Stimulated activated naive CD8-positive, alpha-beta T cell treated with anti-CD3 and anti-CD28 coated beads, Interleukin-15, Interleukin-2, amounts not matched to agents 100 ng/mL and 50 ng/mL, for 24 hours (primary cell): ENCODE results near the gene TMEM245.

Experiments
- H3K27ac Mint-ChIP-seq: one replicate; pipeline ENCODE4 v1.8.0; 2021; ENCODE audit warnings: mild to moderate bottlenecking, mixed read lengths
- H3K27me3 Mint-ChIP-seq: one replicate; pipeline ENCODE4 v1.8.0; 2021; ENCODE audit warnings: mixed read lengths
- H3K36me3 Mint-ChIP-seq: one replicate; pipeline ENCODE4 v1.8.0; 2021; ENCODE audit warnings: low read depth, mixed read lengths
- H3K4me1 Mint-ChIP-seq: one replicate; pipeline ENCODE4 v1.8.0; 2021; ENCODE audit warnings: low read depth, mixed read lengths
- H3K4me3 Mint-ChIP-seq: one replicate; pipeline ENCODE4 v1.8.0; 2021; ENCODE audit warnings: mild to moderate bottlenecking, mixed read lengths
- H3K9me3 Mint-ChIP-seq: one replicate; pipeline ENCODE4 v1.8.0; 2021; ENCODE audit warnings: mixed read lengths

Gene TMEM245

GRCh38 chr9:109119439-109120203 lies at the start of gene TMEM245:
Gene TMEM245 (minus strand): TSS chr9:109119947. CDS start chr9:109119913, 34 bp downstream.
- Mint-ChIP-seq H3K36me3 (peaks cover 19% of the 10 kb centered on the region), H3K4me3 (peak within 1 kb of the TSS; percentile 94), H3K4me1 (peaks cover 50% of the 10 kb centered on the region), H3K27me3 (no peaks in the 10 kb centered on the region), H3K27ac (peak within 1 kb of the TSS; percentile 89), H3K9me3 (no peaks in the 10 kb centered on the region)

- H3K27ac Mint-ChIP-seq, result no peak overlapping the region
- no peaks in the 10 kb centered on the region for H3K9me3 Mint-ChIP-seq
- no peaks in the 10 kb centered on the region for H3K36me3 Mint-ChIP-seq
- H3K27me3 Mint-ChIP-seq, result peaks cover 62% of the 10 kb centered on the region
- no peak overlapping the region for H3K4me3 Mint-ChIP-seq
- no peaks in the 10 kb centered on the region for H3K4me1 Mint-ChIP-seq
These were observed 48.4 kb upstream of the TMEM245 start for GRCh38 chr9:109168170-109168569.

- Mint-ChIP-seq H3K4me3 (peak overlapping the region; percentile 14), H3K27me3 (peaks cover 64% of the 10 kb centered on the region), H3K9me3 (no peaks in the 10 kb centered on the region), H3K36me3 (no peaks in the 10 kb centered on the region), H3K4me1 (no peaks in the 10 kb centered on the region), H3K27ac (no peak overlapping the region)
These were observed 48.0 kb upstream of the TMEM245 start for GRCh38 chr9:109167716-109168115.

- Mint-ChIP-seq H3K27ac (no peak within 1 kb of the TSS), H3K36me3 (no peaks in the 10 kb centered on the region), H3K9me3 (no peaks in the 10 kb centered on the region)
These were observed 47.2 kb upstream of the TMEM245 start, which contains the start of gene FRRS1L for GRCh38 chr9:109166771-109167601. Gene FRRS1L (minus strand): TSS chr9:109167249. CDS start chr9:109167138, 111 bp downstream.

GRCh38 chr9:109166171-109166770 lies 46.5 kb upstream of the TMEM245 start:
- H3K4me3 Mint-ChIP-seq, result no peak overlapping the region
- H3K4me1 Mint-ChIP-seq, result no peaks in the 10 kb centered on the region
- H3K27me3 Mint-ChIP-seq, result peaks cover 69% of the 10 kb centered on the region
- no peaks in the 10 kb centered on the region for H3K36me3 Mint-ChIP-seq
- H3K9me3 Mint-ChIP-seq, result no peaks in the 10 kb centered on the region
- H3K27ac Mint-ChIP-seq, result no peak overlapping the region

More at GRCh38 chr9:109166771-109167601, 47.2 kb upstream of the TMEM245 start, which contains the start of gene FRRS1L:
- peak within 1 kb of the TSS; percentile 56 for H3K4me3 Mint-ChIP-seq
- no peaks in the 10 kb centered on the region for H3K4me1 Mint-ChIP-seq
- peaks cover 64% of the 10 kb centered on the region for H3K27me3 Mint-ChIP-seq

GRCh38 chr9:109164042-109164441 lies 44.3 kb upstream of the TMEM245 start:
- H3K36me3 Mint-ChIP-seq, result no peaks in the 10 kb centered on the region
- no peaks in the 10 kb centered on the region for H3K9me3 Mint-ChIP-seq
- H3K27ac Mint-ChIP-seq, result no peak overlapping the region
- no peak overlapping the region for H3K4me3 Mint-ChIP-seq
- H3K27me3 Mint-ChIP-seq, result peaks cover 55% of the 10 kb centered on the region
- no peaks in the 10 kb centered on the region for H3K4me1 Mint-ChIP-seq

GRCh38 chr9:109163194-109163593 lies 43.4 kb upstream of the TMEM245 start:
- Mint-ChIP-seq H3K36me3 (no peaks in the 10 kb centered on the region), H3K27me3 (peaks cover 48% of the 10 kb centered on the region), H3K27ac (no peak overlapping the region), H3K4me1 (no peaks in the 10 kb centered on the region), H3K4me3 (no peak overlapping the region), H3K9me3 (no peaks in the 10 kb centered on the region)

GRCh38 chr9:109162677-109163076 lies 42.9 kb upstream of the TMEM245 start:
- Mint-ChIP-seq H3K4me3 (no peak overlapping the region), H3K27me3 (peaks cover 43% of the 10 kb centered on the region), H3K4me1 (no peaks in the 10 kb centered on the region)

GRCh38 chr9:109161471-109161870 lies 41.7 kb upstream of the TMEM245 start:
- H3K9me3 Mint-ChIP-seq, result no peaks in the 10 kb centered on the region
- no peak overlapping the region for H3K27ac Mint-ChIP-seq
- H3K27me3 Mint-ChIP-seq, result peaks cover 41% of the 10 kb centered on the region
- no peaks in the 10 kb centered on the region for H3K36me3 Mint-ChIP-seq
- no peak overlapping the region for H3K4me3 Mint-ChIP-seq
- no peaks in the 10 kb centered on the region for H3K4me1 Mint-ChIP-seq

More at GRCh38 chr9:109162677-109163076, 42.9 kb upstream of the TMEM245 start:
- Mint-ChIP-seq H3K27ac (no peak overlapping the region), H3K36me3 (no peaks in the 10 kb centered on the region), H3K9me3 (no peaks in the 10 kb centered on the region)

- Mint-ChIP-seq H3K27me3 (peaks cover 25% of the 10 kb centered on the region), H3K4me1 (no peaks in the 10 kb centered on the region), H3K36me3 (no peaks in the 10 kb centered on the region)
These were observed 39.8 kb upstream of the TMEM245 start for GRCh38 chr9:109159583-109159982.

GRCh38 chr9:109158651-109159050 lies 38.9 kb upstream of the TMEM245 start:
- no peaks in the 10 kb centered on the region for H3K4me1 Mint-ChIP-seq
- no peak overlapping the region for H3K27ac Mint-ChIP-seq
- H3K27me3 Mint-ChIP-seq, result peaks cover 25% of the 10 kb centered on the region

More at GRCh38 chr9:109159583-109159982, 39.8 kb upstream of the TMEM245 start:
- Mint-ChIP-seq H3K4me3 (no peak overlapping the region), H3K9me3 (peaks cover 5% of the 10 kb centered on the region), H3K27ac (no peak overlapping the region)

GRCh38 chr9:109156708-109157107 lies 37.0 kb upstream of the TMEM245 start:
- Mint-ChIP-seq H3K27me3 (peaks cover 21% of the 10 kb centered on the region), H3K4me3 (no peak overlapping the region), H3K4me1 (no peaks in the 10 kb centered on the region), H3K9me3 (peaks cover 23% of the 10 kb centered on the region), H3K36me3 (peaks cover 6% of the 10 kb centered on the region), H3K27ac (no peak overlapping the region)

More at GRCh38 chr9:109158651-109159050, 38.9 kb upstream of the TMEM245 start:
- H3K4me3 Mint-ChIP-seq, result no peak overlapping the region
- peaks cover 15% of the 10 kb centered on the region for H3K9me3 Mint-ChIP-seq
- H3K36me3 Mint-ChIP-seq, result peaks cover 2% of the 10 kb centered on the region

- Mint-ChIP-seq H3K36me3 (peaks cover 6% of the 10 kb centered on the region), H3K27ac (no peak overlapping the region), H3K4me3 (no peak overlapping the region), H3K4me1 (no peaks in the 10 kb centered on the region), H3K27me3 (peaks cover 15% of the 10 kb centered on the region), H3K9me3 (peaks cover 23% of the 10 kb centered on the region)
These were observed 31.3 kb upstream of the TMEM245 start for GRCh38 chr9:109150925-109151545.

- no peak overlapping the region for H3K27ac Mint-ChIP-seq
- H3K9me3 Mint-ChIP-seq, result peaks cover 19% of the 10 kb centered on the region
- H3K36me3 Mint-ChIP-seq, result peaks cover 6% of the 10 kb centered on the region
- H3K4me1 Mint-ChIP-seq, result no peaks in the 10 kb centered on the region
- peaks cover 17% of the 10 kb centered on the region for H3K27me3 Mint-ChIP-seq
- no peak overlapping the region for H3K4me3 Mint-ChIP-seq
These were observed 30.0 kb upstream of the TMEM245 start for GRCh38 chr9:109149722-109150121.
